Endodermal cell (in vitro differentiated cells): ENCODE data around the gene ACP3. TPM values are rescaled to one million over a fixed set of nuclear protein-coding genes. Genes with fewer than 3 reads are reported as not detected.

ENCODE experiments used
- DNase-seq: peaks from one replicate; pipeline ENCODE4 v3.0.0-alpha.2; 2017
- H3K27ac ChIP-seq: 2 replicates; pipeline ENCODE4 v1.5.1; 2013; ENCODE audit warnings: mild to moderate bottlenecking, low read depth, low read length, moderate library complexity
- H3K27me3 ChIP-seq: 2 replicates; pipeline ENCODE4 v1.6.1; 2013; ENCODE audit warnings: mild to moderate bottlenecking, low read length, moderate library complexity; ENCODE audit not compliant: insufficient read depth, control insufficient read depth, poor library complexity, severe bottlenecking
- H3K36me3 ChIP-seq: 2 replicates; pipeline ENCODE4 v1.7.0; 2013; ENCODE audit warnings: mild to moderate bottlenecking, low read length, moderate library complexity; ENCODE audit not compliant: control insufficient read depth, insufficient read depth
- H3K4me1 ChIP-seq: one replicate; pipeline ENCODE4 v1.7.0; 2013; ENCODE audit warnings: low read length; ENCODE audit not compliant: control insufficient read depth, insufficient read depth
- H3K4me3 ChIP-seq: 2 replicates; pipeline ENCODE4 v1.5.1; 2013; ENCODE audit warnings: mild to moderate bottlenecking, low read length, moderate library complexity
- H3K9ac ChIP-seq: 2 replicates; pipeline ENCODE4 v1.6.1; 2013; ENCODE audit warnings: mild to moderate bottlenecking, low read length, moderate library complexity; ENCODE audit not compliant: poor library complexity, severe bottlenecking; ENCODE audit errors: extremely low read depth
- H3K9me3 ChIP-seq: 2 replicates; pipeline ENCODE4 v1.6.1; 2013; ENCODE audit warnings: mild to moderate bottlenecking, low read length, moderate library complexity; ENCODE audit not compliant: control insufficient read depth
- H3K27ac Mint-ChIP-seq: 2 replicates; pipeline ENCODE4 v1.8.0; 2020; ENCODE audit warnings: mixed read lengths
- H3K27me3 Mint-ChIP-seq: 2 replicates; pipeline ENCODE4 v1.8.0; 2021; ENCODE audit warnings: mild to moderate bottlenecking, mixed read lengths; ENCODE audit not compliant: insufficient read depth
- H3K36me3 Mint-ChIP-seq: 2 replicates; pipeline ENCODE4 v1.8.0; 2020; ENCODE audit warnings: low read depth, mixed read lengths
- H3K4me1 Mint-ChIP-seq: 2 replicates; pipeline ENCODE4 v1.8.0; 2020; ENCODE audit warnings: mixed read lengths
- H3K4me3 Mint-ChIP-seq: 2 replicates; pipeline ENCODE4 v1.8.0; 2020; ENCODE audit warnings: mild to moderate bottlenecking, moderate library complexity, mixed read lengths
- H3K9me3 Mint-ChIP-seq: 2 replicates; pipeline ENCODE4 v1.8.0; 2020; ENCODE audit warnings: mild to moderate bottlenecking, mixed read lengths
- CTCF ChIP-seq: fragments of 200-600 bp; sonication (generic); conservative IDR thresholded peaks from 2 replicates; pipeline ENCODE4 v1.5.0; 2021; ENCODE audit warnings: antibody characterized with exemption, mild to moderate bottlenecking
- WGBS, 2 experiments: methylation state at CpG; one replicate each; pipeline versions ENCODE4 v1.1.5 to v1.1.7; 2013; ENCODE audit warnings: missing lambda C conversion rate in 2 of 2, mixed read lengths in 1 of 2; ENCODE audit not compliant: insufficient coverage in 1 of 2, insufficient read length in 1 of 2; 5-methylcytosine and 5-hydroxymethylcytosine counted together
- total RNA-seq, 2 donors: library from RNA; stranded (reverse); fragmentation: NEBNext Ultra II Directional in 1 of 2; extraction: Animal tissue kit (Norgen Biotek cat#: 25700) in 1 of 2; gene quantifications; 2 replicates in 1 of 2; 3 replicates in 1 of 2; pipeline ENCODE4 v1.2.1, GENCODE V29; 2021

Gene ACP3
- total RNA-seq, 2 donors from 2014 or later, result 17.0 to 24.6 TPM

DNA sequence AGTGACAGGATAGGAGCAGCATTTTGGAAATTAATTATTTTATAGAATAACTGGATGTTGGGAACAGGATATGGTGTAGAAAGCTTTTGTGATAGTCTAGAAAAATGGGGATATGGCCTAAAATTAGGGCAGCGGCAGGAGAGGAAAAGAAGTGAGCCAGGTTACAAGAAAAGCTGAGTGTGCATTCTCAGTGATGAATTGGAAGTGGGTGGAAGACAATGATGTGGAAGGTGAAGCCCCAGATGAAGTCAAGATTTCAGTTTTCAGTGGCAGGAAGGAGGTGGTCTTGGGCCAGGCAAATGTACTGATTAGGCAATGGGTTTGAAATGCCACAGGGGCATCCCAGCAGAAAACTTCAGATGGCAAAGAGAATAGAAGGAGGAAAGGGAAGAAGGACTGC lies 33.6 kb downstream of the ACP3 start:
- Mint-ChIP-seq H3K4me3 (no peak overlapping the region), H3K27me3 (no peaks in the 10 kb centered on the region), H3K27ac (no peak overlapping the region), H3K4me1 (peaks cover 12% of the 10 kb centered on the region), H3K36me3 (peaks cover 7% of the 10 kb centered on the region), H3K9me3 (no peaks in the 10 kb centered on the region)
- no peak for DNase-seq
- Histone ChIP-seq H3K4me1 (no peaks in the 10 kb centered on the region), H3K9ac (no peak overlapping the region), H3K9me3 (no peaks in the 10 kb centered on the region), H3K27ac (no peak overlapping the region), H3K36me3 (no peaks in the 10 kb centered on the region), H3K27me3 (no peaks in the 10 kb centered on the region), H3K4me3 (no peak overlapping the region)
- TF ChIP-seq CTCF, result no peak
- WGBS, 2 experiments, result 38 to 45% methylated on average over 1 of the region's 1 CpG

DNA sequence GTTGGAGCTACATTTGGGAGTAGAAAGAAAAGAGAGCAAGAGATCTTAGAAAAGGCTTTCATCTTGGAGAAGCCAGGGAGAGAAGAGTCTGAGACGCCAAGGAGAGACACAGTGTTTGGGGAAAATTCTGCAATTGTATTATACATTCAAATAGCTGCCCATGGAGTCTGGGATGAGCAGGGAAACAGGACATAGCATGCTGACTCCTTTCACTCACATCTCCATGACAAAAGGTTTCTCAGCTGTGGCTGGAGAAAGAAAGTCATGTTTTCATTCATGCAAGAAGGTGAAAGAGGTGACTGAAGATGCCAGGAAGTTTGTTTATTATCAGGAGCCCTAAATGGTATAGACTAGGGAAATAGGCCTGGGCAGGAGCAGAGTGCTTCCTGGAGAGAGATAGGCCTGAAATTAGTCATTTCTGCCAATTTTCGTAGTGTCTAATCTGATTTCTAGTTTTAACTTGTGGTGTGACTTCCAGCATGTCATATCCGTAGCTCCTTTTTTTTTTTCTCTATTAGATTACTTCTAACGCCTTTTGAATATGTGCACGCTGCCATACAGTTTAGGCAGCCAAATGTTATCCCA lies 34.1 kb downstream of the ACP3 start:
- Histone ChIP-seq H3K4me3 (no peak overlapping the region), H3K4me1 (no peaks in the 10 kb centered on the region), H3K36me3 (no peaks in the 10 kb centered on the region), H3K27me3 (no peaks in the 10 kb centered on the region), H3K9ac (no peak overlapping the region), H3K27ac (no peak overlapping the region), H3K9me3 (no peaks in the 10 kb centered on the region)
- Mint-ChIP-seq H3K27ac (peak overlapping the region; percentile 13), H3K36me3 (peaks cover 4% of the 10 kb centered on the region), H3K4me1 (peaks cover 16% of the 10 kb centered on the region), H3K4me3 (no peak overlapping the region), H3K9me3 (no peaks in the 10 kb centered on the region), H3K27me3 (no peaks in the 10 kb centered on the region)
- no peak for DNase-seq
- 83 to 90% methylated on average over 2 to 5 of the region's 5 CpGs for WGBS, 2 experiments
- no peak for TF ChIP-seq CTCF

DNA sequence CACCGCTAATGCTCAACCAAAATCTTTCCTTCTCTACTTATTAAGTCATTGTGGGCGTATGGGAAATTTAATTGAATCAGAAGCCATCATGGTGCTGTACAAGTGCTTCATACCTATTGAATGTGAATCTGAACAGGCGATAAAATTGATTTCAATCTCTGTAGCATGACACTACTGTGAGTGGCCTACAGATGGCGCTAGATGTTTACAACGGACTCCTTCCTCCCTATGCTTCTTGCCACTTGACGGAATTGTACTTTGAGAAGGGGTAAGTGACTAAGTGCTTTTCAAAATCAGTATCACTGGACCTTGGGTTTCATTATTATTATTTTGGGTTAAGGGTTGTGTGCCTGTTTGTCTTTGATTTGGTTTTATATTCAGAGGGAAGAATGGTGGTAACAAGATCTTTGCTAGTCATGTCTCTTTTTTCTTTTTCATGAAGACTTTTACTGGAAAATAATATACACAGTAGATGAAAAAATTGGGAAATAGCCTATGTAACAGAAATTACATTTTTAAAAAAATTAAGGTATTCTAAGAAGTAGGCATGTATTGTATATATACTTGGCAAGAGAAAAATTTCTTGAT lies 35.4 kb downstream of the ACP3 start:
- Mint-ChIP-seq H3K4me1 (peaks cover 19% of the 10 kb centered on the region), H3K4me3 (no peak overlapping the region)

More for the DNA sequence above, 35.4 kb downstream of the ACP3 start:
- Histone ChIP-seq H3K36me3 (no peaks in the 10 kb centered on the region), H3K27ac (no peak overlapping the region), H3K9me3 (no peaks in the 10 kb centered on the region), H3K4me1 (no peaks in the 10 kb centered on the region), H3K4me3 (no peak overlapping the region), H3K27me3 (no peaks in the 10 kb centered on the region), H3K9ac (no peak overlapping the region)
- H3K27ac Mint-ChIP-seq, result no peak overlapping the region
- no peaks in the 10 kb centered on the region for H3K27me3 Mint-ChIP-seq
- H3K36me3 Mint-ChIP-seq, result no peaks in the 10 kb centered on the region
- peak; percentile 93 for TF ChIP-seq CTCF
- no peaks in the 10 kb centered on the region for H3K9me3 Mint-ChIP-seq
- DNase-seq, result peak; percentile 87
- 38 to 44% methylated on average over 3 to 6 of the region's 6 CpGs for WGBS, 2 experiments
